Upper lobe of left lung (tissue), 6 donors: ENCODE data around the gene VASH2. TPM values are rescaled to one million over a fixed set of nuclear protein-coding genes. Genes with fewer than 3 reads are reported as not detected.

ENCODE experiments used
- ATAC-seq, 2 donors: fragments of 200-7000 bp; cut with Tn5 transposase; one replicate each; pipeline ENCODE4 v1.9.1; 2022; ENCODE audit warnings: mild to moderate bottlenecking in 2 of 2, moderate library complexity in 2 of 2; ENCODE audit not compliant: low FRiP score in 2 of 2
- DNase-seq, 2 donors: peaks; one replicate each; pipeline ENCODE4 v3.0.0-alpha.2; 2019 to 2020
- H3K27ac ChIP-seq, 4 donors: fragments of 200-600 bp; sonication (generic); one replicate each; pipeline ENCODE4 v1.5.1; 2016 to 2019
- H3K27me3 ChIP-seq, 4 donors: fragments of 200-600 bp; sonication (generic); one replicate each; pipeline ENCODE4 v1.5.1; 2017 to 2019
- H3K36me3 ChIP-seq, 4 donors: fragments of 200-600 bp; sonication (generic); one replicate each; pipeline ENCODE4 v1.5.1; 2016 to 2019
- H3K4me1 ChIP-seq, 4 donors: fragments of 200-600 bp; sonication (generic); one replicate each; pipeline ENCODE4 v1.5.1; 2018 to 2019
- H3K4me3 ChIP-seq, 4 donors: fragments of 200-600 bp; sonication (generic); one replicate each; pipeline ENCODE4 v1.5.1; 2017 to 2019; ENCODE audit warnings: mild to moderate bottlenecking in 2 of 4, moderate library complexity in 1 of 4
- H3K9me3 ChIP-seq, 4 donors: fragments of 200-600 bp; sonication (generic); one replicate each; pipeline ENCODE4 v1.5.1; 2018 to 2019
- EP300 ChIP-seq, 4 donors: sonication (generic); formaldehyde crosslinking; IDR thresholded peaks; one replicate each; pipeline ENCODE4 v1.5.1; 2017; ENCODE audit warnings: antibody characterized with exemption in 4 of 4, control low read depth in 2 of 4
- POLR2A ChIP-seq, 4 donors: fragments of 450-650 bp; IDR thresholded peaks; one replicate each; pipeline ENCODE4 v1.5.1; 2016 to 2017; ENCODE audit warnings: antibody characterized with exemption in 4 of 4, mild to moderate bottlenecking in 2 of 4
- POLR2AphosphoS5 ChIP-seq, 2 donors: sonication (generic); formaldehyde crosslinking; IDR thresholded peaks; one replicate each; pipeline ENCODE4 v1.5.1; 2017; ENCODE audit warnings: antibody characterized with exemption in 2 of 2
- WGBS, 2 donors: methylation state at CpG; one replicate each; pipeline ENCODE4 v1.1.5; 2017 to 2018; 5-methylcytosine and 5-hydroxymethylcytosine counted together
- total RNA-seq, 6 donors: library from RNA; depleted of rRNA in 4 of 6; stranded (reverse); fragments of >200 nt in 4 of 6; gene quantifications; one replicate each; pipeline versions ENCODE4 v1.1.0 to v1.2.1, GENCODE V29; 2016 to 2021
- TF ChIP-seq, protein P1 (sequence below), 6 experiments: fragments of 450-650 bp in 4 of 6; fragments of 200-600 bp in 2 of 6; sonication (generic) in 2 of 6; IDR thresholded peaks; one replicate each; pipeline ENCODE4 v1.5.1; 2016 to 2019; ENCODE audit warnings: antibody characterized with exemption in 6 of 6
- donor health status: DM: no; HTN: no; CAD: no; lungs with moderate emphysema.
- donor health status: DM: no; HTN: yes; CAD: no; lungs with severe emphysema.

VASH2 gene
- total RNA-seq, 6 donors from 2014 or later = 0.30 to 3.1 (median 1.4) TPM

DNA sequence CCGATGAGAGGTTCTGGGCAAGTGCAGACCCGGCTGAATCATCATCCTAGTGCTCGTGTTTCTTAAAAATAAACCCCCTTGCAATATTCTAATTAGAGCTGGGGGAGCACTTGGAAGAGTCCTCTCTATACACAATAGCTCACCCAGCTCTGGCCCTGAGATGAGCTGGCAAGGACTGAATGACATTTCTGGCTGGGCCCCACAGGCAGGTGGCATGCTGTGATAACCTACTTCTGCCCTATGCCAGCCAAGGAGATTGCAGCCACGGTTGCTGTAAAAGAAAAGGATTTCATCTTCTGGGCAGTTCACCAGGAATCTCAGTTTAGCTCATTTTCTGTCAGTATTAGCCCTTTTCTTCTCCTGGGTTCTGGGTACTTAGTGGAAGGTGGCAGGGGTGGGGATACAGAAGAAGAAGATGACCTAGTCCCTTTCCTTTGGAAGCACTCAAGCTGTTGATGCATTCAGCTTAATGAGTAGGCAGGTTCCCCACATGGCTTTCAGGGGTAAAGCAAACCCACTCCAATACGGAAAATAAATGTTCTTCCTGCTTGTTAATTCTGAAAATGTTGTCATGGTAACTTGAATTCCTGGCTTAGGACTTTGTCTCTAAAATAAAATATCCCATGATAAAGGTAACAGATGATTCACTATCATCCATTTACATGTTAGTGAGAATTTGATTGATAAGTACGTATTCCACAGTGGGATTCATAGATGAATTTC, 32.2 kb downstream of the VASH2 start:
- 72 to 78% methylated on average over 6 of the region's 6 CpGs for WGBS, 2 donors

DNA sequence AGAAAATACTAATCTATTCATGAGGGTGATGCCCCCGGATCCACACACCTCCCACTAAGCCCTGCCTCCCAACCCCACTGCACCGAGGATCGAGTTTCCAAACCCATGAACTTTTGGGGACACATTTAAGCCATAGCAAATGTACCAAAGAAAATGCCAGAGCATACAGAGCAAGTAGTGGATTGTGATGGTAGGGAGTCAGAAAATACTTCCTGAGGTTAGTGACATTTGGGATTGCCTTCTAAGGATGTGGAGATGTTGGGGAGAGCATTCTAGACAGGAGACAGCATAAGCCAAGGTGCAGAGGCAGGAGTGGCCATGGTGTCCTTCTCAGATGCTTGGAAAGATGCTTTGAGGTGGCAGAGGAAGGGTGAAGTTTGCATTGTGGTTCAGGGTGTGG, 33.1 kb downstream of the VASH2 start:
- Histone ChIP-seq H3K27ac (no peak overlapping the region), H3K36me3 (no peaks in the 10 kb centered on the region), H3K4me1 (peaks cover 15 to 22% (median 17%) of the 10 kb centered on the region in 4 donors), H3K4me3 (no peak overlapping the region), H3K27me3 (no peaks in the 10 kb centered on the region), H3K9me3 (no peaks in the 10 kb centered on the region)
- 85 to 94% methylated on average over 3 of the region's 3 CpGs for WGBS, 2 donors
- ATAC-seq = no peak
- TF ChIP-seq, protein P1, sequence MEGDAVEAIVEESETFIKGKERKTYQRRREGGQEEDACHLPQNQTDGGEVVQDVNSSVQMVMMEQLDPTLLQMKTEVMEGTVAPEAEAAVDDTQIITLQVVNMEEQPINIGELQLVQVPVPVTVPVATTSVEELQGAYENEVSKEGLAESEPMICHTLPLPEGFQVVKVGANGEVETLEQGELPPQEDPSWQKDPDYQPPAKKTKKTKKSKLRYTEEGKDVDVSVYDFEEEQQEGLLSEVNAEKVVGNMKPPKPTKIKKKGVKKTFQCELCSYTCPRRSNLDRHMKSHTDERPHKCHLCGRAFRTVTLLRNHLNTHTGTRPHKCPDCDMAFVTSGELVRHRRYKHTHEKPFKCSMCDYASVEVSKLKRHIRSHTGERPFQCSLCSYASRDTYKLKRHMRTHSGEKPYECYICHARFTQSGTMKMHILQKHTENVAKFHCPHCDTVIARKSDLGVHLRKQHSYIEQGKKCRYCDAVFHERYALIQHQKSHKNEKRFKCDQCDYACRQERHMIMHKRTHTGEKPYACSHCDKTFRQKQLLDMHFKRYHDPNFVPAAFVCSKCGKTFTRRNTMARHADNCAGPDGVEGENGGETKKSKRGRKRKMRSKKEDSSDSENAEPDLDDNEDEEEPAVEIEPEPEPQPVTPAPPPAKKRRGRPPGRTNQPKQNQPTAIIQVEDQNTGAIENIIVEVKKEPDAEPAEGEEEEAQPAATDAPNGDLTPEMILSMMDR (IDR thresholded peaks at IDR 0.05) = no peak
- TF ChIP-seq POLR2AphosphoS5 (IDR thresholded peaks at IDR 0.05) (no peak), EP300 (IDR thresholded peaks at IDR 0.05) (no peak), POLR2A (IDR thresholded peaks at IDR 0.05) (no peak)
- no peak for DNase-seq

More for the DNA sequence above, 32.2 kb downstream of the VASH2 start:
- no peaks in the 10 kb centered on the region for H3K9me3 ChIP-seq
- no peaks in the 10 kb centered on the region for H3K27me3 ChIP-seq
- no peak for ATAC-seq
- no peak overlapping the region for H3K4me3 ChIP-seq
- no peak for DNase-seq
- TF ChIP-seq EP300 (IDR thresholded peaks at IDR 0.05) = no peak
- no peak for TF ChIP-seq POLR2A (IDR thresholded peaks at IDR 0.05)
- no peak for TF ChIP-seq POLR2AphosphoS5 (IDR thresholded peaks at IDR 0.05)
- TF ChIP-seq, protein P1 (IDR thresholded peaks at IDR 0.05) = no peak
- no peaks in the 10 kb centered on the region for H3K36me3 ChIP-seq
- H3K27ac ChIP-seq = no peak overlapping the region
- peaks cover 15 to 22% (median 17%) of the 10 kb centered on the region in 4 donors for H3K4me1 ChIP-seq

DNA sequence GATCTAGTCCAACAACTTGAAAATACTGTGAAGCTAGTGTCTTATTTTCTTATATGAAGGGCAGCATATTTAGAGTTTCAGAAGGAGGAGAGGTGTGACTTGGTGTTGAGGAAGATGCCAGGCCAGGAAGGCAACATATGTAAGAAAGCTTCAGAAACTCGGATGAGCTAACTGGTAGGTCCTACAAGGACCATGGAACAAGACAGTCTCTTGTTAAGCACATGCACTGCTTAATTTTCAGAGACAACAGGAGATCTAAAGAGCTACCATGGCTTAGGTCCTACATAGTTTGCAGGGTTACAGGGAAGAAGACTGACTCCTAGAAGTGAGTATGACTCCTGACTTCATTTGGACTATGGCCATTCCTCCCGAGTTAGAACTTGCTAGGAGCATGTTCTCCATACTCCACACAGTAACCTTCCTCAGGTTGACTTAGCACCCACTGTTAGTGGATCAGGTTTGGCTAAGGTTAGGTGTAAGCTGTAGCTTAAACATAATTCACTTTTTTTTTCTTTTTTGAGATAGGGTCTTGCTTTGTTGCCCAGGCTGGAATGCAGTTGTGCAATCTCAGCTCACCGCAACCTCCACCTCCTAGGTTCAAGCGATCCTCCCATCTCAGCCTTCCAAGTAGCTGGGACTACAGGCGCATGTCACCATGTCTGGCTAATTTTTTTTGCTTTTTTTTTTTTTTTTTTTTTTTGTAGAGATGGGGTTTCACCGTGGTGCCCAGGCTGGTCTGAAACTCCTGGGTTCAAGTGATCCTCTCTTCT, 34.4 kb downstream of the VASH2 start:
- TF ChIP-seq, protein P1 (IDR thresholded peaks at IDR 0.05) = no peak
- TF ChIP-seq POLR2A (IDR thresholded peaks at IDR 0.05) (no peak), EP300 (IDR thresholded peaks at IDR 0.05) (no peak), POLR2AphosphoS5 (IDR thresholded peaks at IDR 0.05) (no peak)
- no peaks in the 10 kb centered on the region for H3K9me3 ChIP-seq
- H3K4me1 ChIP-seq = peaks cover 15 to 22% (median 17%) of the 10 kb centered on the region in 4 donors
- 94 to 96% methylated on average over 5 to 6 of the region's 6 CpGs for WGBS, 2 donors
- no peak overlapping the region for H3K4me3 ChIP-seq
- DNase-seq = no peak
- H3K27ac ChIP-seq = no peak overlapping the region
- no peaks in the 10 kb centered on the region for H3K27me3 ChIP-seq
- peaks cover 0 to 8% (median 1%) of the 10 kb centered on the region in 4 donors for H3K36me3 ChIP-seq
- no peak for ATAC-seq

DNA sequence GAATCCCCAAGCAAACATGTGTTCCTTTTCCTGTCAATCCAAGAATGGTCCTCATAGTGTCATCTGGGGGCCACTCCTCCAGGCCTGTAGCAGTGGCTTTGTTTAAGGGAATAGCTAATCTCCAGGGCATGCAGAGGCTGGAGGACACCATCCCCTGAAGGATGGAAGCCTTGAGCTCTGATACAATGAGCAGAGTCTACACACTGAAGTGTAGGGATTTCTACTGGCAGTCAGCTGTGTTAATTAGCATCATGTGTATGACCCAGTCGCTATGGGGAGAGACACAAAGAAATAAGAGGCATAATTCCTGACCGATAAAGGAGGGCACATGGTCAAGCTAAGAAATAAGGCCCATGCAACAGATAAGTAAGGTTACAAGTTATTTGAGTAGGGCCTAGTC, 36.2 kb downstream of the VASH2 start:
- Histone ChIP-seq H3K36me3 (peaks cover 0 to 13% (median 2%) of the 10 kb centered on the region in 4 donors), H3K9me3 (no peaks in the 10 kb centered on the region), H3K27me3 (no peaks in the 10 kb centered on the region), H3K27ac (no peak overlapping the region), H3K4me3 (no peak overlapping the region), H3K4me1 (peaks cover 4 to 6% (median 4%) of the 10 kb centered on the region in 4 donors)
- no peak for TF ChIP-seq POLR2AphosphoS5 (IDR thresholded peaks at IDR 0.05)
- TF ChIP-seq POLR2A (IDR thresholded peaks at IDR 0.05) = no peak
- DNase-seq = no peak
- ATAC-seq = no peak
- WGBS, 2 donors = 98 to 100% methylated on average over 2 of the region's 2 CpGs

DNA sequence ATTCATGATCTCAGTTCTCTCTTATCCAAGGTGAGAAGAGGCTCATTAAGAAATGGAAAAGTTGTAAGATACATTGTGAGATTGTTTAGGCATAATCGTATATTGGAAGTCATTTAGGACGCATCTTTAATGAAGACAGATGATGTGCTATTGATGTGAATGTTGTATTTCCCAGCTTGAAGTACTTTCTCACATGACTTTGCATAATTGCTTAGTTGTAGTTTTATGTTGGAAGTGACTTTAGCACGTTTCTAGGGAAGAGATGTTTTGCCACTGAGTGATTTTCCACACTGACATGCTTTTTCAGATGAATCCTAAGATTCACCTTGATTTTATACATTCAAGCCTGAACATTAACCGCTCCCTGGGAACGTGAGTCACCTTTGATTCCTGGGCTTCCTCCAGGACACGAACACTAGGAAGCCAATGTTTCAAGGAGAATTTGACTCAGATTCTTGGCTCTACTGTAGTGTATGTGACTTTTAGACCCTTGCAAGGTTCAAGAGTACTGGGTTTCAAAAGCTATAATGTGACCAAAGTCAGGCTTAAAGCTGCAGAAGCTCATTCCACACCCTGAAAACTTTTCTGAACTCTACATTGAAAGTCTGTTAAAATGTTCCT, 37.5 kb downstream of the VASH2 start:
- 67 to 71% methylated on average over 6 of the region's 6 CpGs for WGBS, 2 donors
- no peaks in the 10 kb centered on the region for H3K27me3 ChIP-seq
- no peaks in the 10 kb centered on the region for H3K4me1 ChIP-seq
- no peaks in the 10 kb centered on the region for H3K9me3 ChIP-seq
- no peak for DNase-seq
- H3K4me3 ChIP-seq = no peak overlapping the region
- no peak for ATAC-seq
- TF ChIP-seq, protein P1 (IDR thresholded peaks at IDR 0.05) = no peak
- TF ChIP-seq POLR2A (IDR thresholded peaks at IDR 0.05) (no peak), POLR2AphosphoS5 (IDR thresholded peaks at IDR 0.05) (no peak), EP300 (IDR thresholded peaks at IDR 0.05) (no peak)
- H3K36me3 ChIP-seq = peaks cover 0 to 22% (median 2%) of the 10 kb centered on the region in 4 donors
- H3K27ac ChIP-seq = no peak overlapping the region
